ENCODE measurements around the gene AK9. TPM values are rescaled to one million over a fixed set of nuclear protein-coding genes. Genes with fewer than 3 reads are reported as not detected.

Gene AK9
- total and polyA plus RNA-seq, 2 of the 8 experiments (the other 6 are each of a cell fraction or from before 2014, with no cell fraction given) = 1.8 to 2.2 TPM

GRCh38 chr6:109676724-109677123 lies 14.3 kb downstream of the AK9 start:
- Histone ChIP-seq H4K91ac (replicated peaks; ENCODE audit: insufficient read length, low read length) (no peak overlapping the region), H2BK20ac (ENCODE audit: low read length) (no peak overlapping the region), H3K4me2 (ENCODE audit: insufficient read depth in 1 of 2, low read depth in 2 of 2, low read length in 2 of 2) (no peak overlapping the region), H3K4me1 (replicated peaks in 1 of 4; ENCODE audit: control insufficient read depth in 3 of 4, insufficient read depth in 4 of 4, low read length in 3 of 4) (no peaks in the 10 kb centered on the region; a peak in 1 of 7 replicates), H3K4ac (replicated peaks; ENCODE audit: insufficient read length, low read depth, low read length) (no peak overlapping the region), H3K18ac (ENCODE audit: extremely low read depth, low read length) (no peak overlapping the region), H3K56ac (replicated peaks; ENCODE audit: insufficient read length, low read depth, low read length) (no peak overlapping the region), H2AFZ (ENCODE audit: low read length) (no peak overlapping the region), H2BK120ac (replicated peaks; ENCODE audit: low read depth, low read length) (no peak overlapping the region), H3K9me3 (ENCODE audit: insufficient read depth in 2 of 2, low read depth in 1 of 2, low read length in 1 of 2) (no peaks in the 10 kb centered on the region), H3K79me1 (ENCODE audit: low read depth, low read length) (no peaks in the 10 kb centered on the region), H4K8ac (ENCODE audit: extremely low read depth, insufficient read depth, low read length) (no peak overlapping the region), H2BK12ac (ENCODE audit: low read depth, low read length) (no peak overlapping the region), H2BK15ac (ENCODE audit: low read length) (no peak overlapping the region), H3K23me2 (ENCODE audit: low read depth, low read length) (no peaks in the 10 kb centered on the region), H3K9ac (replicated peaks in 1 of 4; ENCODE audit: extremely low read depth in 1 of 4, low read depth in 3 of 4, low read length in 3 of 4) (no peak overlapping the region), H3K23ac (ENCODE audit: insufficient read length) (no peak overlapping the region), H3K79me2 (ENCODE audit: control insufficient read depth in 1 of 2, insufficient read depth in 2 of 2, low read length in 2 of 2) (no peaks in the 10 kb centered on the region), H4K20me1 (replicated peaks in 1 of 2; ENCODE audit: control insufficient read depth in 1 of 2, insufficient read depth in 2 of 2, low read length in 2 of 2) (no peaks in the 10 kb centered on the region), H2AK5ac (ENCODE audit: low read depth, low read length) (no peak overlapping the region), H3K14ac (ENCODE audit: insufficient read length) (no peak overlapping the region), H3K36me3 (ENCODE audit: control insufficient read depth in 2 of 4, insufficient read depth in 4 of 4, low read length in 3 of 4) (no peaks in the 10 kb centered on the region), H3K27ac (ENCODE audit: low read depth, low read length) (no peak overlapping the region), H2BK5ac (ENCODE audit: low read depth, low read length) (no peak overlapping the region), H4K5ac (ENCODE audit: insufficient read length, low read depth, low read length) (no peak overlapping the region), H3K4me3 (ENCODE audit: extremely low read depth in 1 of 4, insufficient read depth in 2 of 4, low read depth in 3 of 4, low read length in 4 of 4) (no peak overlapping the region), H3K27me3 (replicated peaks in 1 of 4; ENCODE audit: control insufficient read depth in 3 of 4, extremely low read depth in 1 of 4, insufficient read depth in 3 of 4, low read length in 3 of 4) (no peaks in the 10 kb centered on the region)
- DNase-seq (ENCODE audit: low read depth in 1 of 2, low spot score in 2 of 2) = no peak
- 89% methylated on average over 1 of the region's 1 CpG; no CpG with 5 or more reads in 1 of the 2 experiments for WGBS, 2 experiments (ENCODE audit: extremely low coverage in 1 of 2, insufficient coverage in 1 of 2, insufficient read length in 1 of 2, insufficient replicate concordance in 2 of 2, low coverage in 1 of 2, low lambda C conversion rate in 2 of 2, missing lambda C conversion rate in 1 of 2)
- TF ChIP-seq KDM1A (IDR thresholded peaks at IDR 0.05; ENCODE audit: borderline replicate concordance, low read length) = 0 out of 2 replicates have a peak, but pooled peaks have one; percentile 30
- TF ChIP-seq CHD1 (IDR thresholded peaks at IDR 0.05; ENCODE audit: low read depth, low read length) = no peak
- ChIA-PET CTCF (ENCODE audit: partially characterized antibody) (no interaction called here), POLR2A (ENCODE audit: partially characterized antibody) (no interaction called here)
- FAIRE-seq = no peak
